NCI-H2196 (cell line): Measurements from ENCODE around the gene CYS1.

Experiments
- DNase-seq: peaks from one replicate; lab custom pipeline; 2025; ENCODE audit not compliant: unreplicated experiment; lab: John Stamatoyannopoulos, UW

The CYS1 gene

GRCh38 chr2:10048501-10049171 is 31.6 kb downstream of the CYS1 start:
- DNase-seq = peak; percentile 41

- no peak for DNase-seq
These were observed 32.4 kb downstream of the CYS1 start for GRCh38 chr2:10047616-10048500.

GRCh38 chr2:10046931-10047330 is 33.3 kb downstream of the CYS1 start:
- DNase-seq = no peak

- no peak for DNase-seq
These were observed 34.5 kb downstream of the CYS1 start for GRCh38 chr2:10045561-10046355.

GRCh38 chr2:10043906-10044601 is 36.2 kb downstream of the CYS1 start:
- peak; percentile 100 for DNase-seq

GRCh38 chr2:10043256-10043905 is 36.8 kb downstream of the CYS1 start, which contains the start of gene KLF11:
TSS of gene KLF11 (plus strand) at chr2:10043550. CDS start at chr2:10043717, 167 bp downstream.
- DNase-seq = peak; percentile 99

GRCh38 chr2:10042301-10043161 is 37.7 kb downstream of the CYS1 start:
- DNase-seq = peak; percentile 45

GRCh38 chr2:10041711-10042110 is 38.5 kb downstream of the CYS1 start:
- no peak for DNase-seq

GRCh38 chr2:10039658-10040410 is 40.4 kb downstream of the CYS1 start:
- no peak for DNase-seq

GRCh38 chr2:10038716-10039115 is 41.5 kb downstream of the CYS1 start:
- no peak for DNase-seq

- DNase-seq = no peak
These were observed 42.1 kb downstream of the CYS1 start for GRCh38 chr2:10038123-10038522.

- DNase-seq = peak; percentile 83
These were observed 43.9 kb downstream of the CYS1 start for GRCh38 chr2:10036095-10036884.

- DNase-seq = no peak
These were observed 44.6 kb downstream of the CYS1 start for GRCh38 chr2:10035633-10036032.

- DNase-seq = no peak
These were observed 45.2 kb downstream of the CYS1 start for GRCh38 chr2:10035053-10035422.

- DNase-seq = no peak
These were observed 45.7 kb downstream of the CYS1 start for GRCh38 chr2:10034333-10035052.

GRCh38 chr2:10033251-10034006 is 46.8 kb downstream of the CYS1 start:
- DNase-seq = no peak

GRCh38 chr2:10032746-10033105 is 47.5 kb downstream of the CYS1 start:
- DNase-seq = no peak
